HG03342 (cell line): ENCODE measurements around the gene EIF4B.

Experiments used
- ATAC-seq: cut with Tn5 transposase; IDR thresholded peaks from one replicate; pipeline ENCODE4 v1.9.1; 2021; ENCODE audit warnings: mild to moderate bottlenecking, moderate library complexity; ENCODE audit not compliant: unreplicated experiment

EIF4B gene

DNA sequence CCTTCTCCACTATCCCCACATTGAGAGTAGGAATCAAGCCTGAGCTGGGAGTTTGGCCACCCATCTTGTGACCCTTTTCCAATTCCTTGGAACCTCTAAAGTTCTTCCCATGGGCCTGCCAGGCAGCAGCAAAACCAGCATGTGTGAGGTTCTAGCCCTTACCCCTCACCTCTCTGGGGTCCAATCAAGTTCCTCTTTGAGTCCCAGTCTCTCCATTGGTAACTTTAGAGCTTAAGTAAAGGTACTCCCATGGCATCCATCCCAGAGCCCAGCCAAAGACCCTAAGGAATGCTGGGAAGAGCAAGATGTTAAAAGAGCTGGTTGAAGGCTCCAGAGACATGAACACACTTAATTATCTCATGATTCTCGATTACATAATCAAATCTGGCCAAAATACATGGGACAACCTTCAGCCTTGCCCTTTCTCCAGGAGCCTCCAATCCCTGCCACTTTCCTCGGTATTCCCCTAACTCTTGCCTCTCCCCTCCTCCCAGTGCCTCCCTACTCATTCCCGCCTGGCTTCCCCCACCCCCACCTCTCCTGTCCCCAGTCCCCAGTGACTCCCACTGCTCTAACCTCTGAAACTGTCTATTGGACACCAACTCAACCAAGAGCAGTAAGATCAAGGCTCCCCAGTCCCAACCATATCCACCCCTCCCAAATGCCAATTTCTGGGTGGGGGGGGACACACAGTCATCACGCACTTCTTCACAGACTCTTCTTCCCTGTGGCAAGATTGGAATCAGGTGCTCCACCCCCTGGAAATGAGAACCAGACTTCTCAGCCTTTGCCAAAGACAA is 38.8 kb downstream of the EIF4B start:
- ATAC-seq = no peak

DNA sequence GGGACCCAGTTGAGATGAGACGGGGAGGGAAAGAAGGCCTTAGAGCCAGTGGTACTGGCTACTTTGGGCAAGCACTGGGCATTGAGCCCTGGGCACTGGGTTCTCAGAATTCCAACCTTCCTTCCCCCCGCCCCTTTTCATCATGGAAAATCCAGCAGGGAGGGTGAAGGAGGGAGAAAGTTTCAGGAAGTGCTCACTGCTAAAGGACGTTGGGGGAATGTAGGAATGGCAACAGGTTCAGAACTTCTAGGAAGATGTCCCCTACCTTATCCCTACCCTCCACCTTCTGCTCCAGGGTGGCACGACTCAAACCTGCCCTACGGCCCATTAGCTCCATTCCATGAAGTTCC is 39.4 kb downstream of the EIF4B start:
- ATAC-seq = no peak

- ATAC-seq = peak; percentile 23
These were observed 40.5 kb downstream of the EIF4B start for GRCh38 chr12:53046655-53047220.

GRCh38 chr12:53047221-53048032 is 41.2 kb downstream of the EIF4B start:
- peak; percentile 70 for ATAC-seq

DNA sequence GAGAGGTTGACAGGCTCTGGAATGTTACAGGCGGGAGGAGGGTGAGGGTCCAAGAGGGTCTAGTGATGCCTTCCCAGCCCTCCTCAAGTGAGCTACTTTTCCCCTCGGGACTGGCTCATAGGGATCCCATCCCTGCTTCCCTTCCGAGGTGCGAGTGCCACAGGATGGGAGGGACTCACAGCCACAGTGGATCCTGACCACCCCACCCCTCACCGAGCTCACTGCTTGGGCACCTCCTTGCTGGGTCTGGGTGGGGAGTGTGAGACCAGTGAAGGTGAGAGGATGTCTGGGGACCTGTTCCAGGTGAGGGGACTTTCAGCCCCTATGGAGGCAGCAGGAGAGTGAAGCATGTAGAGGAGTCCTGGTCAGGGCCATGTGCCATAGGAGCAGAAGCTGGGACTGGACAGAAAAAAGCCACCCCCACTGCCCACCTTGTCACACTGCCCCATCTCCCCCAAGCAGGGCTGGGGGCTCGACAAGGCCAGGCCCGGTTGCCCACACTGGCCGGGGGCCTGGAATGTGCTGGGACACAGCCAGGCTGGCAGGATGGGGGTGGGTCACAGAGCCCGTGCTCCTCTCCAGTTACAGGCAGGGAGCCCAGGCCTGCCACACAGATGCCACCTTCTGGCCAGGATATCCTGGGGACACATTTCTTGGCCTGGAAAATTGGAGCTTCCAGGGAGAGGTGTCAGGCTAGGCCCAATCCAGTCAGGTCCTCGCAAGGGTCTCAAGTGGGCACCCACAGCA is 42.0 kb downstream of the EIF4B start:
- ATAC-seq = no peak

DNA sequence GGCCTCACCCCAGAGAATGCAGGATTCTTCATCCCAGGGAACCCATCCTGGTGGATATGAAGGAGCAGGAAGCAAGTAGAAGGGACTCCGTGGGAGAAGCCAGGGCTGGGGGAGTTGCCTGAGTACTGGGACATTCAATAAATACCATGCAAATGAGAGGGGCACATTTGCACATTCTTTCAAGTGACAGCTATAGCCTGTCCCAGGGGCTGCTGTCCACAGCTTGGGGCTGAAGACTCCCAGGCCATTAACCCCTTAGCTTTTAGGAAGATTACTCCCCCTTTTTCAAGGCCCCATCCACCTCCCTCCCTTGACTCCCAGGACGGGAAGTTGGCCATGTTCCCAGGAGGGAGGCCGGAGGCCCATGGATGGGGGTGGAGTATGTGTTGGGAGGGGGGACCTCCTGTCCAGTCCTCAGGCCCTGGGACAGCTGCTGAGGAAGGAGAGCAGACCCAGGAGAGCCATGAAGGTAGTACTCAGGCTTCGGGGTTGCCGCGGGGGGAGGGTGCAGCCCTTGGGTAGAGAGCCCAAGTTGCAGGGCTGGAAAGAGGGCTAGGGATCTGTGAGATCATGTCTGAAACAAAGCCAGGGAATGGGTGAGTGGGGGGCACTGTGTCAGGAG is 42.6 kb downstream of the EIF4B start:
- ATAC-seq = no peak

GRCh38 chr12:53049571-53050318 is 43.5 kb downstream of the EIF4B start, which contains the start of gene TNS2:
Gene TNS2, plus strand, starts transcription at chr12:53050065. Its CDS starts 121 bp downstream, at chr12:53050186.
- no peak for ATAC-seq

- no peak for ATAC-seq
These were observed 44.3 kb downstream of the EIF4B start for GRCh38 chr12:53050426-53051057.

- ATAC-seq = no peak
These were observed 45.0 kb downstream of the EIF4B start for GRCh38 chr12:53051058-53051880.

DNA sequence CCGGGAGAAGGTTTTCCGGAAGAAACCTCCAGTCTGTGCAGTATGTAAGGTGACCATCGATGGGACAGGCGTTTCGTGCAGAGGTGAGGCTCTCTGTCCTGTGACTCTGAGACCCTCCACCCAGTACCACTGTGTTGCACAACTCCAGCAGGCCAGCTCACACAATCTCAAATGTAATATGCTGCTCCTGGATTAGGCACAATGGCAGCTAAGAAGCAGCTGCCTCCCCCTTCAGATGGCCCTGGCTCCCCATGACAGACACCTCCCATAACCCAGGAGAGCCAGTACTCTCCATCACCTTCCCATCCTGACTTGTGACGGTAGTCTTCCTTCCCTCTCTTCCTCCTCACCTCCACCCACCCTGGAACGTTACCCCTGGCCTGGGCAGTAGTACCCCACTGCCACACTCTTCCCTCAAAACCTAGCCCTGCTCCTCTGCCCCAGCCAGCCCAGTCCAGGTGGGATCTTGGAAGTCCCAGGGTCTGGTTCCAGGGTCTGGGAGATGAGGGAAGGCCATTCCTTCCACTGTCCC is 45.7 kb downstream of the EIF4B start:
- no peak for ATAC-seq

- no peak for ATAC-seq
These were observed 46.4 kb downstream of the EIF4B start for GRCh38 chr12:53052419-53053217.

DNA sequence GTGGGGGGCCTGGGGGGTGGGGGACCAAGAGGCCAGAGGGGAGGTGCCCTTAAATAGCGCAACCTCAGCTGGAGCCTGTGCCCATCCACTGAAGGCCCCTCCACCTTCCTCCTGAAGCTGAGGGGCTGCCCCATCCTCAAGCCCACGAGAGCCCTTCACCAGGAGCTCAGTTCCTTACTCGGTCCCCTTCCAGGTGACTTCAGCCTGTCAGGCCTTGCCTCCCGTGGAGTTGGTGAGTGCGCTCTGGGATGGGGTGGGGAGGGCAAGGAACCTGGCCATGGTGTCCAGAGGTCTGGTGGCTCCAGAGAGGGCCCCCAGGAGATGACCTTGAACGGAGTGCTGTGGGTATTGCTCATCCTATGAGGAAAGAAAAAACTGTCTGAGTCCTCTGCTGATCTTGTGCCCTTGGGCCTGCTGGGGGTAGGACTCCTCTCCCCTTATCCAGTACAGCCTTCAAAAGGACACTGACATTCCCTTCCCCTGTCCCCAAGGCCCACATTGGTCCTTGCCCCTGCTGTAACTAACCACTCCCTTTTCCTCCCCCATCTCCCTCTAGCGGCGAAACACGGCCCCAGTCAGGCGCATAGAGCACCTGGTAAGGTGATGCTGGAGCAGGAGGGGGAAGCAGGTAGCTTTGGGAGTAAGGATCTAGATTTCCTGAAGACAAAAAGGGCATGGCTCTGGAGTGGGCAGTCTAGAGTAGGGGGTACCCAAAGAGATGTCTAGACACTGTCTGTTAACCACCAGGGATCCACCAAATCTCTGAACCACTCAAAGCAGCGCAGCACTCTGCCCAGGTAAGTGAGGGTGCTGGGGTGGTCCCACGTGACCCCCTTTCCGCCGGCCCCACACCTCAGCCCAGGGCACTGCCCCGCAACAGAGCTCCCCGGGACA is 47.2 kb downstream of the EIF4B start:
- ATAC-seq = no peak

GRCh38 chr12:53054112-53054878 is 48.0 kb downstream of the EIF4B start:
- ATAC-seq = peak; percentile 91

DNA sequence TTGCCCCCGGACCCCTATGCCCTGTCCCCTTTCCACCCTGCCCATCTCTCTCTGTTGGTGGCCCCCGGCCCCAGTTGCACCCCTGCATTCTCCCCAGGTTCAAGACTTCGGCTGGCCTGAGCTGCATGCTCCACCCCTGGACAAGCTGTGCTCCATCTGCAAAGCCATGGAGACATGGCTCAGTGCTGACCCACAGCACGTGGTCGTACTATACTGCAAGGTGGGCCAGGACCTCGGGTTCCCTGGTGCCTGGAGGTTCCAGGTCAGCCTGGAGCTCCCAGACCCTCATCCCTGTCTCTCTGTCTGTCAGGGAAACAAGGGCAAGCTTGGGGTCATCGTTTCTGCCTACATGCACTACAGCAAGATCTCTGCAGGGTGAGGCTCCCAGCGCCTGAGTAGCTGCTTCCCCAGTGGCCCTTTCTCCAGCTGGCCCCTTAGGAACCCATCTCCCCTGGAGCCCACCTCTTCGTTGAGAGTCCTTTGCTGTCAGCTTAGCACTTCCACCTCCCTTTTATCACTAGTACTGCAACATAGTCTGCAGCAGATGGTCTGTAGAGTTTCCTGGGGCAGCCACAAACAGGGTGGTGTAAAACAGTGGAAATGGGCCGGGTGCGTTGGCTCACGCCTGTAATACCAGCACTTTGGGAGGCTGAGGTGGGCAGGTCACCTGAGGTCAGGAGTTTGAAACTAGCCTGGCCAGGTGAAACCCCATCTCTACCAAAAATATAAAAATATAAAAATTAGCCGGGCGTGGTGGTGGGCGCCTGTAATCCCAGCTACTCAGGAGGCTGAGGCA is 49.4 kb downstream of the EIF4B start:
- ATAC-seq = no peak

GRCh38 chr12:53056296-53056695 is 50.0 kb downstream of the EIF4B start:
- no peak for ATAC-seq
